Trophoblast cell (in vitro differentiated cells and primary cell): ENCODE data around the gene TAGLN.

Experiments
- DNase-seq, 2 donors: peaks; one replicate each; pipeline ENCODE4 v3.0.0-alpha.2; 2016
- H2AFZ ChIP-seq: 2 replicates; pipeline ENCODE4 v1.6.1; 2013; ENCODE audit warnings: low read length, moderate library complexity, mild to moderate bottlenecking; ENCODE audit not compliant: insufficient read depth, poor library complexity
- H2AK5ac ChIP-seq: 2 replicates; pipeline ENCODE4 v1.6.1; 2013; ENCODE audit warnings: mild to moderate bottlenecking, low read length
- H2BK120ac ChIP-seq: 2 replicates; pipeline ENCODE4 v1.6.1; 2013; ENCODE audit warnings: low read length, mild to moderate bottlenecking, moderate library complexity; ENCODE audit not compliant: insufficient read depth, poor library complexity
- H2BK12ac ChIP-seq: 2 replicates; pipeline ENCODE4 v1.6.1; 2013; ENCODE audit warnings: mild to moderate bottlenecking, low read length, moderate library complexity
- H2BK5ac ChIP-seq: 2 replicates; pipeline ENCODE4 v1.6.1; 2013; ENCODE audit warnings: low read length, low read depth, moderate library complexity, mild to moderate bottlenecking; ENCODE audit not compliant: poor library complexity
- H3K14ac ChIP-seq: 2 replicates; pipeline ENCODE4 v1.6.1; 2013; ENCODE audit warnings: mild to moderate bottlenecking, low read length
- H3K18ac ChIP-seq: 2 replicates; pipeline ENCODE4 v1.6.1; 2013; ENCODE audit warnings: mild to moderate bottlenecking, low read length
- H3K23ac ChIP-seq: 2 replicates; pipeline ENCODE4 v1.6.1; 2013; ENCODE audit warnings: low read length
- H3K27ac ChIP-seq: 2 replicates; pipeline ENCODE4 v1.5.1; 2013; ENCODE audit warnings: low read depth, mild to moderate bottlenecking, inconsistent platforms, low read length, moderate library complexity
- H3K27me3 ChIP-seq: 2 replicates; pipeline ENCODE4 v1.6.1; 2013; ENCODE audit warnings: inconsistent platforms, mild to moderate bottlenecking, low read length, moderate library complexity; ENCODE audit not compliant: insufficient read depth
- H3K36me3 ChIP-seq, 2 experiments: 1 replicate in 1 of 2; 2 replicates in 1 of 2; pipeline ENCODE4 v1.6.1; 2013; ENCODE audit warnings: low read length in 2 of 2, mild to moderate bottlenecking in 2 of 2, moderate library complexity in 1 of 2; ENCODE audit not compliant: insufficient read depth in 2 of 2, control insufficient read depth in 1 of 2
- H3K4ac ChIP-seq: 2 replicates; pipeline ENCODE4 v1.6.1; 2013; ENCODE audit warnings: low read depth, mild to moderate bottlenecking, low read length, moderate library complexity
- H3K4me1 ChIP-seq, 2 experiments: 1 replicate in 1 of 2; 2 replicates in 1 of 2; pipeline ENCODE4 v1.6.1; 2013; ENCODE audit warnings: low read length in 2 of 2, mild to moderate bottlenecking in 2 of 2, moderate library complexity in 1 of 2; ENCODE audit not compliant: insufficient read depth in 2 of 2, control insufficient read depth in 1 of 2
- H3K4me2 ChIP-seq: 2 replicates; pipeline ENCODE4 v1.6.1; 2013; ENCODE audit warnings: inconsistent platforms, mild to moderate bottlenecking, low read length, moderate library complexity
- H3K4me3 ChIP-seq: 2 replicates; pipeline ENCODE4 v1.5.1; 2013; ENCODE audit warnings: mild to moderate bottlenecking, low read depth, low read length, inconsistent platforms
- H3K79me1 ChIP-seq: one replicate; pipeline ENCODE4 v1.6.1; 2013; ENCODE audit warnings: low read length
- H3K79me2 ChIP-seq: 2 replicates; pipeline ENCODE4 v1.6.1; 2013; ENCODE audit warnings: low read length, mild to moderate bottlenecking; ENCODE audit not compliant: control insufficient read depth, insufficient read depth, poor library complexity
- H3K9ac ChIP-seq: 2 replicates; pipeline ENCODE4 v1.6.1; 2013; ENCODE audit warnings: mild to moderate bottlenecking, low read length
- H3K9me3 ChIP-seq: 2 replicates; pipeline ENCODE4 v1.6.1; 2013; ENCODE audit warnings: low read depth, mild to moderate bottlenecking, control low read depth, inconsistent platforms, low read length; ENCODE audit not compliant: insufficient read depth
- H4K12ac ChIP-seq: 2 replicates; pipeline ENCODE4 v1.6.1; 2013; ENCODE audit warnings: low read depth, mild to moderate bottlenecking, low read length, moderate library complexity
- H4K8ac ChIP-seq: 2 replicates; pipeline ENCODE4 v1.6.1; 2013; ENCODE audit warnings: low read depth, mild to moderate bottlenecking, low read length, moderate library complexity
- H4K91ac ChIP-seq: one replicate; pipeline ENCODE4 v1.6.1; 2013; ENCODE audit warnings: low read depth, mild to moderate bottlenecking, low read length, moderate library complexity
- WGBS: extraction: QIAGEN DNeasy Blood & Tissue Kit; methylation state at CpG from one replicate; pipeline ENCODE4 v1.1.7; 2013; ENCODE audit warnings: missing lambda C conversion rate; ENCODE audit not compliant: insufficient read length, insufficient coverage; ENCODE audit errors: extremely low coverage; 5-methylcytosine and 5-hydroxymethylcytosine counted together

TAGLN gene

GRCh38 chr11:117212697-117213355, 13.7 kb downstream of the TAGLN start:
- no peak overlapping the region for H3K27ac ChIP-seq
- no peak overlapping the region for H3K18ac ChIP-seq
- no peak overlapping the region for H4K8ac ChIP-seq
- H4K12ac ChIP-seq: no peak overlapping the region
- no peak overlapping the region for H2AFZ ChIP-seq
- H3K4ac ChIP-seq: no peak overlapping the region
- no peak overlapping the region for H3K9ac ChIP-seq
- H2BK120ac ChIP-seq: no peak overlapping the region
- H3K4me2 ChIP-seq: no peak overlapping the region
- peaks cover 8 to 21% of the 10 kb centered on the region in 2 experiments for H3K36me3 ChIP-seq
- no peaks in the 10 kb centered on the region for H3K79me1 ChIP-seq
- no peak for DNase-seq
- H3K14ac ChIP-seq: no peak overlapping the region
- WGBS: no CpG with 5 or more reads among the region's 11 CpGs
- no peak overlapping the region for H2BK5ac ChIP-seq
- H3K4me3 ChIP-seq: no peak overlapping the region
- H3K27me3 ChIP-seq: no peaks in the 10 kb centered on the region
- H3K4me1 ChIP-seq: no peaks in the 10 kb centered on the region
- no peak overlapping the region for H3K23ac ChIP-seq
- no peak overlapping the region for H2AK5ac ChIP-seq
- no peaks in the 10 kb centered on the region for H3K79me2 ChIP-seq
- H2BK12ac ChIP-seq: no peak overlapping the region
- no peak overlapping the region for H4K91ac ChIP-seq
- no peaks in the 10 kb centered on the region for H3K9me3 ChIP-seq

- Histone ChIP-seq H4K91ac (no peak overlapping the region), H4K12ac (no peak overlapping the region), H3K4me2 (no peak overlapping the region), H2AFZ (no peak overlapping the region), H2AK5ac (no peak overlapping the region), H3K9ac (no peak overlapping the region), H3K18ac (no peak overlapping the region), H3K79me1 (no peaks in the 10 kb centered on the region), H2BK12ac (no peak overlapping the region), H3K79me2 (no peaks in the 10 kb centered on the region), H3K4ac (no peak overlapping the region), H3K23ac (no peak overlapping the region), H3K14ac (no peak overlapping the region), H3K27ac (no peak overlapping the region), H3K4me3 (no peak overlapping the region), H4K8ac (no peak overlapping the region), H3K36me3 (peaks cover 22 to 37% of the 10 kb centered on the region in 2 experiments), H2BK5ac (no peak overlapping the region), H2BK120ac (no peak overlapping the region), H3K4me1 (peaks cover 0 to 2% of the 10 kb centered on the region in 2 experiments), H3K9me3 (no peaks in the 10 kb centered on the region), H3K27me3 (no peaks in the 10 kb centered on the region)
- no CpG with 5 or more reads among the region's 7 CpGs for WGBS
- no peak for DNase-seq
Observed at GRCh38 chr11:117214404-117215110, 15.4 kb downstream of the TAGLN start.

GRCh38 chr11:117217141-117218084, 18.2 kb downstream of the TAGLN start:
- Histone ChIP-seq H3K4me1 (peaks cover 0 to 5% of the 10 kb centered on the region in 2 experiments), H2AFZ (no peak overlapping the region), H3K4me3 (no peak overlapping the region), H3K4ac (no peak overlapping the region), H3K9me3 (no peaks in the 10 kb centered on the region), H3K79me1 (no peaks in the 10 kb centered on the region), H3K27me3 (no peaks in the 10 kb centered on the region), H3K36me3 (peaks cover 38 to 55% of the 10 kb centered on the region in 2 experiments), H3K14ac (no peak overlapping the region), H4K8ac (no peak overlapping the region), H3K9ac (no peak overlapping the region), H3K27ac (no peak overlapping the region), H3K4me2 (no peak overlapping the region), H4K91ac (no peak overlapping the region), H2AK5ac (no peak overlapping the region), H3K18ac (no peak overlapping the region), H3K23ac (no peak overlapping the region), H2BK120ac (peak overlapping the region; percentile 20), H4K12ac (no peak overlapping the region), H2BK5ac (no peak overlapping the region), H2BK12ac (no peak overlapping the region), H3K79me2 (peaks cover 2% of the 10 kb centered on the region)
- DNase-seq: peak; percentile 91 to 95
- whole genome bisulfite sequencing: no CpG with 5 or more reads among the region's 11 CpGs

GRCh38 chr11:117218133-117218915, 19.2 kb downstream of the TAGLN start:
- H4K8ac ChIP-seq: no peak overlapping the region
- no peak overlapping the region for H3K23ac ChIP-seq
- H3K4ac ChIP-seq: no peak overlapping the region
- H4K91ac ChIP-seq: no peak overlapping the region
- no peak overlapping the region for H3K4me2 ChIP-seq
- no peak overlapping the region for H4K12ac ChIP-seq
- no peak overlapping the region for H2BK5ac ChIP-seq
- no peak overlapping the region for H3K18ac ChIP-seq
- H2BK120ac ChIP-seq: no peak overlapping the region
- no peak overlapping the region for H3K27ac ChIP-seq
- no peaks in the 10 kb centered on the region for H3K9me3 ChIP-seq
- H2AK5ac ChIP-seq: no peak overlapping the region
- no peak overlapping the region for H3K14ac ChIP-seq
- peaks cover 2% of the 10 kb centered on the region for H3K79me2 ChIP-seq
- no peak for DNase-seq
- no peaks in the 10 kb centered on the region for H3K79me1 ChIP-seq
- no peaks in the 10 kb centered on the region for H3K27me3 ChIP-seq
- peaks cover 44 to 60% of the 10 kb centered on the region in 2 experiments for H3K36me3 ChIP-seq
- WGBS: no CpG with 5 or more reads among the region's 15 CpGs
- no peak overlapping the region for H2AFZ ChIP-seq
- no peak overlapping the region for H3K4me3 ChIP-seq
- peaks cover 0 to 5% of the 10 kb centered on the region in 2 experiments for H3K4me1 ChIP-seq
- H2BK12ac ChIP-seq: no peak overlapping the region
- no peak overlapping the region for H3K9ac ChIP-seq
